IMR-90 (cell line): ENCODE measurements around the gene TCF12.

Experiments
- MAZ ChIP-seq: IDR thresholded peaks from 2 replicates; pipeline ENCODE4 v1.6.1; 2012; ENCODE audit warnings: low read depth, mild to moderate bottlenecking, low read length, improper control_type of control experiment, moderate library complexity, borderline replicate concordance
- SMC3 ChIP-seq: fragments of 150-350 bp; IDR thresholded peaks from 2 replicates; pipeline ENCODE4 v1.6.1; 2016; ENCODE audit warnings: low read depth, mild to moderate bottlenecking, antibody characterized with exemption, low read length, moderate library complexity
- TF ChIP-seq, protein P1 (sequence below): conservative IDR thresholded peaks from 2 replicates; pipeline ENCODE4 v1.5.1; 2012; ENCODE audit warnings: mild to moderate bottlenecking, low read depth, low read length, improper control_type of control experiment

DNA sequence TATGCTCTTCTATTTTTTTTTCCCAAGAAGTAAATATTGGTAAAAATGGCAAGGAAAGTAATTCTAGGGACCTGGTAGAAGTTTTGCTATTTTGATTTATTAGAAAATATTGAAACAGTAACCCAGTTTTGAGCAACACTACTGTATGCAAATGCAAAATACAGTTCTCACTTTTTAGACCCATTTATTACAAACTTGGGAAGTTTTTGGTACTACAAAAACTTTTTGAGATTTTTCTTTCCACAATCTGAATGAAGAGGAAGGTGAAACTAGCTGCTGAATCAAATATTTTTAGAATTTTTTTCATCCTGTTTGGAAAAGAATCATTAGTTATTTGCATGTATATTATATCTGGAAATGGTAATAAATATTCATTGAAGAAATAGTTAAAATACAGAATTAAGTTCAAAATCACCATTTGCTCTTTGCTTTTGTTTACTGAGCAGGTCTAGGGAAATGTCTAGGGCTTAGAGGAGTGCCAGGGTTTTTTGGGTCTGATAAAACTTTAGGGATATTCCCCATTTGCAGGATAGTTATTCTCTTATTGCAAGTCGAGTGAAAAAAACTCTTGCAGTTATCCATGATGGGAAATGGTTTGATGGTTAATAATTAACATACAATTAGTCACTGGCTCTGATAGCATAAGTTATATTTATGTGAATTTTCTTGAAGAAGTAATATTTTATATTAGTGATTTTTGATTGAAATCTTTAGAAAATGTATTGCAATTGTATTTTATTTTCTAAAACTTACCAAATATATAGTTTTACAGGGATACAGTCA is 47.0 kb downstream of the TCF12 start:
- TF ChIP-seq MAZ = no peak
- TF ChIP-seq, protein P1, sequence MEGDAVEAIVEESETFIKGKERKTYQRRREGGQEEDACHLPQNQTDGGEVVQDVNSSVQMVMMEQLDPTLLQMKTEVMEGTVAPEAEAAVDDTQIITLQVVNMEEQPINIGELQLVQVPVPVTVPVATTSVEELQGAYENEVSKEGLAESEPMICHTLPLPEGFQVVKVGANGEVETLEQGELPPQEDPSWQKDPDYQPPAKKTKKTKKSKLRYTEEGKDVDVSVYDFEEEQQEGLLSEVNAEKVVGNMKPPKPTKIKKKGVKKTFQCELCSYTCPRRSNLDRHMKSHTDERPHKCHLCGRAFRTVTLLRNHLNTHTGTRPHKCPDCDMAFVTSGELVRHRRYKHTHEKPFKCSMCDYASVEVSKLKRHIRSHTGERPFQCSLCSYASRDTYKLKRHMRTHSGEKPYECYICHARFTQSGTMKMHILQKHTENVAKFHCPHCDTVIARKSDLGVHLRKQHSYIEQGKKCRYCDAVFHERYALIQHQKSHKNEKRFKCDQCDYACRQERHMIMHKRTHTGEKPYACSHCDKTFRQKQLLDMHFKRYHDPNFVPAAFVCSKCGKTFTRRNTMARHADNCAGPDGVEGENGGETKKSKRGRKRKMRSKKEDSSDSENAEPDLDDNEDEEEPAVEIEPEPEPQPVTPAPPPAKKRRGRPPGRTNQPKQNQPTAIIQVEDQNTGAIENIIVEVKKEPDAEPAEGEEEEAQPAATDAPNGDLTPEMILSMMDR = no peak
- TF ChIP-seq SMC3 = no peak
